NCI-H2107 (cell line): ENCODE results near the gene PRPF6.

Source experiments
- DNase-seq: peaks from one replicate; lab custom pipeline; 2025; lab: John Stamatoyannopoulos, UW

Gene PRPF6, protein sequence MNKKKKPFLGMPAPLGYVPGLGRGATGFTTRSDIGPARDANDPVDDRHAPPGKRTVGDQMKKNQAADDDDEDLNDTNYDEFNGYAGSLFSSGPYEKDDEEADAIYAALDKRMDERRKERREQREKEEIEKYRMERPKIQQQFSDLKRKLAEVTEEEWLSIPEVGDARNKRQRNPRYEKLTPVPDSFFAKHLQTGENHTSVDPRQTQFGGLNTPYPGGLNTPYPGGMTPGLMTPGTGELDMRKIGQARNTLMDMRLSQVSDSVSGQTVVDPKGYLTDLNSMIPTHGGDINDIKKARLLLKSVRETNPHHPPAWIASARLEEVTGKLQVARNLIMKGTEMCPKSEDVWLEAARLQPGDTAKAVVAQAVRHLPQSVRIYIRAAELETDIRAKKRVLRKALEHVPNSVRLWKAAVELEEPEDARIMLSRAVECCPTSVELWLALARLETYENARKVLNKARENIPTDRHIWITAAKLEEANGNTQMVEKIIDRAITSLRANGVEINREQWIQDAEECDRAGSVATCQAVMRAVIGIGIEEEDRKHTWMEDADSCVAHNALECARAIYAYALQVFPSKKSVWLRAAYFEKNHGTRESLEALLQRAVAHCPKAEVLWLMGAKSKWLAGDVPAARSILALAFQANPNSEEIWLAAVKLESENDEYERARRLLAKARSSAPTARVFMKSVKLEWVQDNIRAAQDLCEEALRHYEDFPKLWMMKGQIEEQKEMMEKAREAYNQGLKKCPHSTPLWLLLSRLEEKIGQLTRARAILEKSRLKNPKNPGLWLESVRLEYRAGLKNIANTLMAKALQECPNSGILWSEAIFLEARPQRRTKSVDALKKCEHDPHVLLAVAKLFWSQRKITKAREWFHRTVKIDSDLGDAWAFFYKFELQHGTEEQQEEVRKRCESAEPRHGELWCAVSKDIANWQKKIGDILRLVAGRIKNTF

DNA sequence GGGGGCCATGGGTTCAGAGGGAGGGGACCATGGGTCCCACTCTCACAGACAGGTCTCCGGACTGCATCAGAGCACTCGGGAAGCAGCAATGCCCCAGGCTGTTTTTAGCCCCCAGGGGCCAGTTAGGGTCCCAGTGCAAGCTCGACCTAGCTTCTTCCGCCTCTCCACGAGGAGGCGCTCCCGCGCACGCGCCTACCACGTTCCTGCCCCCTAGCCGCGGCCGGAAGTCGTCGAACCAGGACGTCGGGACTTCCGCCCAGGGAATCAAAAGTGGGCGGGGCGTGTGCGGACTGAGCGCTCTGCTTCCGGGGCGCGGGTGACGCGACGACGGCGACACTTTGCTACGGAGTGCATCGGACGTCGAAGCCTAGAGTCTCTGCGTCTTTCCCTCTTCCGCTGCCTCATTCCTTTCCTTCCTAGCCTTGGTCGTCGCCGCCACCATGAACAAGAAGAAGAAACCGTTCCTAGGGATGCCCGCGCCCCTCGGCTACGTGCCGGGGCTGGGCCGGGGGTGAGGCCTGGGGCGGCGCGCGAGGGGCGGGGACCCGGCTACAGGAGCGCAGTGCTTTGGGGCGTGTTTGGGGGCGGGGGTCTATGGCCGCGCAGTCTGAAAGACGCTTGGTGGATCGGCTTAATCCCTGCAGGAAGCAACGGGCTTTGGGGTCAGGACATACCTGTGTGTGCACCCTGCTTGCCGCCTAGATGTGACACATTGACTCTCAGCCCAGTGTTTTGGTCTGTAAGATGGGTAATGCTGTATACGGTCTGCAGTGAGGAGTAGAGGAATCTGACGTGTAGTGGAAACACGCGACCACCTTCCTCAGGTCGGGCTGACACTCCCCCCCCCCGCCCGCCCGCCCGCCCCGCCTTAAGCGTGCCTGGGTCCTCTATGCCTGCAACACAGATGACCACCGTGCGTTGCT, at the start of gene PRPF6:
PRPF6 (plus strand) TSS at position 327 of the 923 bp plus-strand sequence; CDS start at position 441, 114 bp downstream.
- peak; percentile 95 for DNase-seq

DNA sequence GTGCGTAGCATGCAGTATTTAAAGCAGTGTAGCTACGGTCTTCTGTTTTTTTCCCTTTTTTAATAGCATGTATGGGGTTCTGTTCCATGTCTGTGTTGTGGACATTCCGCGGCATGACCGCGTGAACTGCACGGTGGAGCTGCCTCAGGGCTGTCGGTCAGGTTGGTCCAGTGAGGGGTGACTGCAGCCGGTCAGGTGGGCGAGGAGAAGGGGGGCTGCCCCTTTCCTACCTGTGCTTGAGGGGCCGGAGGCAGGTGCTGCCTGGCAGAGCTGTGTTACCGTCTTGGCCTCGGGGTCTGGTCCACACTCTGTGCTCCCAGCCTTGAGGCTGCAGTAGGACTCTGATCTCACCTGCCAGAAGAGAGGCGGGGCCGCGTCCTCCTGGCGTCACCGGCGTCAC, 49.2 kb upstream of the PRPF6 start:
- no peak for DNase-seq

GRCh38 chr20:63932606-63933160, 48.2 kb upstream of the PRPF6 start:
- DNase-seq: no peak

GRCh38 chr20:63933646-63934045, 47.3 kb upstream of the PRPF6 start:
- no peak for DNase-seq

GRCh38 chr20:63934271-63935068, 46.5 kb upstream of the PRPF6 start:
- DNase-seq: no peak

DNA sequence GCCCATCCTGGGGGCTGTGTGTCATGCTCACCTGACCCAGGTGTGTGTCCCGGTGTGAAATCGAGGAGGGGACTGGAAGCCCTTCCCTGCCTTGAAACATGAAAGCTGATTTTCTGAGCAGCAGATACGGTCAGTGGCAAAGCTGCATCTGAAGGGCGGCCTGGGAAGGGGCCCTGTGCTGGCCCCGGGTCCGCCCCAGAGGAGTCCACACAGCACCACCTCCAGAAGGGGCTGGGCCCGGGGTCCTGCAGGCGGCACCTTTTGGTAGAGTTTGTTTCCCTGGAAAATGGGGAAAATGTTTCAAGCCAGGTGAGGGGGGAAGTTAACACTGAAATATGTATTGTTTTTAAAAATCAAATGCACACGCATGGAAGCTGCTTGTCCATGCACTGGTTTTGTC, 45.5 kb upstream of the PRPF6 start:
- no peak for DNase-seq

DNA sequence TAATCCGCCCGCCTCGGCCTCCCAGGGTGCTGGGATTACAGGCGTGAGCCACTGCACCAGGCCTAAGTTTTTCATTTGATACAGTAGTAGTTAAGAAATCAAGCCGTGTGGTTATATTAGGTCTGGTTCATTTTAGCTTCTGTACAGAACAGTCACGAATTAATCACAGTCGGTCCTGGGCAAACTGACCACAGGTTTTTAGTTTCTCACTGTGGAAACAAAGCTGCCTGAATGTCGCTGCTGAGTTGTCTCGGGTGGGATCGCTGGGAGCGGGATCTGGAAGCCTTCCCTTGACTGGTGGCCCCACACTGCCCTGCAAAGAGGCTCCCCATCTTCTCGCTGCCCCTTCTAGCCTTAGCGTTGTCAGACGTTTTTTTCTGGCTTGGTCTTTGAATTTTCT, 43.3 kb upstream of the PRPF6 start:
- DNase-seq: no peak

- DNase-seq: no peak
Observed at GRCh38 chr20:63939061-63939935, 41.6 kb upstream of the PRPF6 start.

- DNase-seq: no peak
Observed at GRCh38 chr20:63940071-63940471, 40.9 kb upstream of the PRPF6 start.

GRCh38 chr20:63940472-63941266, 40.3 kb upstream of the PRPF6 start:
- DNase-seq: no peak

GRCh38 chr20:63941282-63942081, 39.5 kb upstream of the PRPF6 start:
- DNase-seq: no peak

GRCh38 chr20:63942250-63942951, 38.5 kb upstream of the PRPF6 start:
- no peak for DNase-seq

DNA sequence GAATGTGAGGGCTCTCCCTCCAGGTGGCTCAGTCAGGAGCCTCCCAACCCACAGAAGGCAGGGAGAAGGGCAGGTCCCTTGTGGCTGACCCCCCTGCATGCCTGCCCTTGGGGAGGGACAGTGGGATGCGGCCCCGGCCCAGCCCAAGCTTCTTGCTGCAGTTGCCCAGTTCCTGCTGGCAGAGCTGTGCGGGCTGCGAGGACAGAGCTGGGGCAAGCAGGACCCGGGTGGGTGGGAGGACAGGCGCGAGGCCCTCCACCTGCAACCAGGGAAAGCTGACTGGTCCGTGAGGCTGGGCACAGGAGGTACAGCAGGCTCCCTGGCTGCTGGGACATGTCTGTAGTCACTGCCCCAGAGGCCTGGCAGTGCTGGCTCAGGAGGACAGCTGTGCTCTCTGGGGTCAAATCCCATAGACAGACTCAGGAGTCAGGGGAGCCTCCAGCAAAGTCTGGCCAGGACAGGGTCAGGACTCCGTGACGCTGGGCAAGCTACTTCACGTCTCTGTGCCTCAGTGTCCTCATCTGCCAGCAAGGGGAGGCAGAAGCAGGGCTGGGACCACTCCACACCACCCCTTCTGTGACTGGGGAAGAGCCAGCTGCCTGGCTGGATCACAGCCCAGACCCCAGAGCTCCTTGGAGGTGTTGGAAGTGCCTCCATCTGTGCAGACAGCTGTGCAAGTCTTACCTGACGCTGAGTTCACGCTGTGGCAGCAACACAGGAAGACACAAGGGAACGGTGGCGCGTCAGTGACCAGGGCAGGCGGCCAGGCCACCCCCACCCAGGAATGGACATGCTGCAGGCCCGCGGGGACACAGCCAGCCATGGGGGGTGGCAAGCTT, 37.7 kb upstream of the PRPF6 start:
- no peak for DNase-seq

DNA sequence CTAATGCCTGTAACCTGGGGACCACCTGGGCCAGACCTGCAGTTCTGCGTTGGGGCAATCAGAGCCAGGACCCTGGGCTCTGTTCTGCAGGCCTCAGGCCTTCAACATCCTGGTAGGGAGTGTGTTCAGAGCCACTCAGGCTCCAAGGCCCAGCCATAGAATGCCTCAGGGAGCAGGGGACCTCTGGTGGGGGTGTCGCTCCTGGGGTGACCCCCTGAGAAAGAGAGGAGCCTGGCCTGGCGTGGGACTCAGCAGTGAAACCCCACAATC, 37.2 kb upstream of the PRPF6 start:
- no peak for DNase-seq

- DNase-seq: no peak
Observed at GRCh38 chr20:63944078-63944941, 36.6 kb upstream of the PRPF6 start.
